SK-N-SH (cell line): ENCODE measurements around the gene KIZ. TPM values are rescaled to one million over a fixed set of nuclear protein-coding genes. Genes with fewer than 3 reads are reported as not detected.

Experiments
- CTCF ChIA-PET: fragments of 300-600, 350-600 bp; formaldehyde crosslinking; extraction: SDS; loops from one replicate; lab custom pipeline; 2021; lab: Yijun Ruan, JAX
- POLR2A ChIA-PET: fragments of 350-600 bp; sonication (Branson Sonifier 250); formaldehyde crosslinking; extraction: SDS; loops from one replicate; lab custom pipeline; 2020; ENCODE audit warnings: antibody characterized with exemption, inconsistent platforms; lab: Yijun Ruan, JAX
- DNase-seq: peaks from one replicate; pipeline ENCODE4 v3.0.0; 2012
- H2AFZ ChIP-seq: fragments of 200-600 bp; sonication (generic); 2 replicates; pipeline ENCODE4 v1.8.1; 2016; ENCODE audit warnings: antibody characterized with exemption, mild to moderate bottlenecking, low read depth
- H3F3A ChIP-seq: fragments of 200-600 bp; sonication (generic); replicated peaks from 2 replicates; pipeline ENCODE3; 2016; ENCODE audit warnings: antibody characterized with exemption, mild to moderate bottlenecking; ENCODE audit not compliant: insufficient read depth
- H3K27ac ChIP-seq, 2 experiments: fragments of 200-500 bp in 1 of 2; fragments of 200-600 bp in 1 of 2; sonication (Bioruptor generic) in 1 of 2; sonication (generic), shearing (Covaris generic) in 1 of 2; 2 replicates each; pipeline versions ENCODE4 v1.5.1 to v1.6.1; 2014 to 2016; ENCODE audit warnings: low read depth in 2 of 2, inconsistent platforms in 1 of 2, low read length in 1 of 2, mild to moderate bottlenecking in 1 of 2, mixed read lengths in 1 of 2
- H3K27me3 ChIP-seq: fragments of 200-600 bp; sonication (generic), shearing (Covaris generic); 2 replicates; pipeline ENCODE4 v1.6.1; 2016; ENCODE audit warnings: mixed run types; ENCODE audit not compliant: insufficient read depth
- H3K36me3 ChIP-seq, 2 experiments: fragments of 200-500 bp in 1 of 2; fragments of 200-600 bp in 1 of 2; sonication (Bioruptor generic) in 1 of 2; sonication (generic) in 1 of 2; replicated peaks in 1 of 2; 2 replicates each; pipeline versions ENCODE3 to v1.5.1; 2014 to 2016; ENCODE audit warnings: low read length in 1 of 2, mild to moderate bottlenecking in 1 of 2; ENCODE audit not compliant: insufficient read depth in 2 of 2, control insufficient read depth in 1 of 2
- H3K4me1 ChIP-seq, 2 experiments: fragments of 200-500 bp in 1 of 2; fragments of 200-600 bp in 1 of 2; sonication (Bioruptor generic) in 1 of 2; sonication (generic), shearing (Covaris generic) in 1 of 2; 2 replicates each; pipeline versions ENCODE4 v1.5.1 to v1.6.1; 2014 to 2016; ENCODE audit warnings: low read depth in 1 of 2, low read length in 1 of 2, mixed run types in 1 of 2; ENCODE audit not compliant: insufficient read depth in 2 of 2, control insufficient read depth in 1 of 2
- H3K4me2 ChIP-seq: fragments of 200-600 bp; sonication (generic), shearing (Covaris generic); 2 replicates; pipeline ENCODE4 v1.6.1; 2017; ENCODE audit warnings: mixed run types
- H3K4me3 ChIP-seq, 2 experiments: fragments of 200-500 bp in 1 of 2; fragments of 200-600 bp in 1 of 2; sonication (Bioruptor generic) in 1 of 2; sonication (generic), shearing (Covaris generic) in 1 of 2; 2 replicates each; pipeline versions ENCODE4 v1.5.1 to v1.8.1; 2014 to 2016; ENCODE audit warnings: low read depth in 2 of 2, inconsistent platforms in 1 of 2, low read length in 1 of 2, mild to moderate bottlenecking in 1 of 2, mixed read lengths in 1 of 2, moderate library complexity in 1 of 2
- H3K79me2 ChIP-seq: fragments of 200-600 bp; sonication (generic); 2 replicates; pipeline ENCODE4 v1.8.1; 2017; ENCODE audit warnings: mild to moderate bottlenecking; ENCODE audit not compliant: insufficient read depth
- H3K9ac ChIP-seq: fragments of 200-600 bp; sonication (generic); 2 replicates; pipeline ENCODE4 v1.6.1; 2017; ENCODE audit warnings: mixed run types
- H3K9me2 ChIP-seq: fragments of 200-600 bp; sonication (generic); 2 replicates; pipeline ENCODE4 v1.6.1; 2017; ENCODE audit warnings: mixed run types
- H3K9me3 ChIP-seq: fragments of 200-600 bp; sonication (generic); 2 replicates; pipeline ENCODE4 v1.6.1; 2017; ENCODE audit warnings: mixed run types, mild to moderate bottlenecking, moderate library complexity
- H4K20me1 ChIP-seq: fragments of 200-600 bp; sonication (generic); 2 replicates; pipeline ENCODE4 v1.6.1; 2017; ENCODE audit warnings: mild to moderate bottlenecking, mixed run types; ENCODE audit not compliant: insufficient read depth
- EP300 ChIP-seq, 2 experiments: IDR thresholded peaks; 2 replicates each; pipeline versions ENCODE4 v1.4.0 to v1.6.1; 2012; ENCODE audit warnings: borderline replicate concordance in 1 of 2, low read depth in 1 of 2, low read length in 1 of 2
- EZH2phosphoT487 ChIP-seq: fragments of 200-600 bp; sonication (generic); IDR thresholded peaks from 2 replicates; pipeline ENCODE4 v1.6.1; 2017; ENCODE audit warnings: low read depth, mixed run types, mild to moderate bottlenecking, antibody characterized with exemption, moderate library complexity, borderline replicate concordance
- FOSL2 ChIP-seq: IDR thresholded peaks from 2 replicates; pipeline ENCODE4 v1.4.0; 2012; ENCODE audit warnings: low read depth, mild to moderate bottlenecking, moderate library complexity, borderline replicate concordance
- GATA2 ChIP-seq: sonication (generic); formaldehyde crosslinking; IDR thresholded peaks from 2 replicates; pipeline ENCODE4 v1.5.0; 2020; ENCODE audit warnings: mild to moderate bottlenecking, missing genetic modification reagents
- IRF3 ChIP-seq: fragments of 150-350 bp; IDR thresholded peaks from 2 replicates; pipeline ENCODE4 v1.6.1; 2016; ENCODE audit warnings: mild to moderate bottlenecking, low read depth, low read length
- MEF2A ChIP-seq: IDR thresholded peaks from 2 replicates; pipeline ENCODE4 v1.4.0; 2012; ENCODE audit warnings: low read depth, borderline replicate concordance
- RCOR1 ChIP-seq: fragments of 150-350 bp; IDR thresholded peaks from 2 replicates; pipeline ENCODE4 v1.6.1; 2017; ENCODE audit warnings: antibody characterized with exemption, low read length
- SMC3 ChIP-seq: IDR thresholded peaks from 2 replicates; pipeline ENCODE4 v1.6.1; 2012; ENCODE audit warnings: low read depth, low read length, improper control_type of control experiment
- TCF12 ChIP-seq: IDR thresholded peaks from 2 replicates; pipeline ENCODE4 v1.4.0; 2012
- TEAD4 ChIP-seq: IDR thresholded peaks from 2 replicates; pipeline ENCODE4 v1.4.0; 2012; ENCODE audit warnings: mild to moderate bottlenecking, borderline replicate concordance; ENCODE audit not compliant: insufficient read depth
- YY1 ChIP-seq: IDR thresholded peaks from 2 replicates; pipeline ENCODE4 v1.4.0; 2012; ENCODE audit warnings: low read depth, mild to moderate bottlenecking
- WGBS: methylation state at CpG from one replicate; pipeline ENCODE4 v1.1.6; 2017; ENCODE audit warnings: low lambda C conversion rate; 5-methylcytosine and 5-hydroxymethylcytosine counted together
- polyA plus RNA-seq, 3 experiments: library from polyadenylated mRNA; depleted of rRNA; stranded (reverse); fragments of >200 nt; gene quantifications; 2 replicates each; pipeline ENCODE4 v1.2.3, GENCODE V29; 2012
- TF ChIP-seq, protein P1 (sequence below): IDR thresholded peaks from 2 replicates; pipeline ENCODE4 v1.4.0; 2012; ENCODE audit warnings: low read depth
- TF ChIP-seq, protein P2 (sequence below): fragments of 150-350 bp; IDR thresholded peaks from 2 replicates; pipeline ENCODE4 v1.6.1; 2017; ENCODE audit warnings: antibody characterized with exemption, low read length, low read depth, borderline replicate concordance
- TF ChIP-seq, protein P3 (sequence below): fragments of 200-600 bp; sonication (generic); IDR thresholded peaks from 2 replicates; pipeline ENCODE4 v1.6.1; 2017; ENCODE audit warnings: antibody characterized with exemption, mild to moderate bottlenecking, moderate library complexity

Gene KIZ
- polyA plus RNA-seq, 1 of the 3 experiments (the other 2 are of a cell fraction) = 3.9 TPM

GRCh38 chr20:21159658-21160380 is 33.9 kb downstream of the KIZ start:
- WGBS = 87% methylated on average over 6 of the region's 6 CpGs
- DNase-seq = no peak
- no peaks in the 10 kb centered on the region for H3K79me2 ChIP-seq
- H3K9me3 ChIP-seq = no peaks in the 10 kb centered on the region
- H3K9ac ChIP-seq = no peak overlapping the region
- H3K27me3 ChIP-seq = no peaks in the 10 kb centered on the region
- ChIA-PET POLR2A (no interaction called here), CTCF (no interaction called here)
- H3K4me1 ChIP-seq = no peaks in the 10 kb centered on the region
- H4K20me1 ChIP-seq = no peaks in the 10 kb centered on the region
- peaks cover 0 to 11% of the 10 kb centered on the region in 2 experiments for H3K36me3 ChIP-seq
- no peak overlapping the region for H3K27ac ChIP-seq
- H3K4me2 ChIP-seq = no peak overlapping the region
- no peaks in the 10 kb centered on the region for H3F3A ChIP-seq
- no peaks in the 10 kb centered on the region for H3K9me2 ChIP-seq
- no peak overlapping the region for H2AFZ ChIP-seq
- TF ChIP-seq IRF3 (no peak), EZH2phosphoT487 (no peak), GATA2 (CRISPR knock-in tag) (no peak), FOSL2 (no peak), SMC3 (no peak), YY1 (no peak), MEF2A (no peak), TCF12 (no peak)
- TF ChIP-seq, protein P1, sequence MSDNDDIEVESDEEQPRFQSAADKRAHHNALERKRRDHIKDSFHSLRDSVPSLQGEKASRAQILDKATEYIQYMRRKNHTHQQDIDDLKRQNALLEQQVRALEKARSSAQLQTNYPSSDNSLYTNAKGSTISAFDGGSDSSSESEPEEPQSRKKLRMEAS = no peak
- TF ChIP-seq, protein P2, sequence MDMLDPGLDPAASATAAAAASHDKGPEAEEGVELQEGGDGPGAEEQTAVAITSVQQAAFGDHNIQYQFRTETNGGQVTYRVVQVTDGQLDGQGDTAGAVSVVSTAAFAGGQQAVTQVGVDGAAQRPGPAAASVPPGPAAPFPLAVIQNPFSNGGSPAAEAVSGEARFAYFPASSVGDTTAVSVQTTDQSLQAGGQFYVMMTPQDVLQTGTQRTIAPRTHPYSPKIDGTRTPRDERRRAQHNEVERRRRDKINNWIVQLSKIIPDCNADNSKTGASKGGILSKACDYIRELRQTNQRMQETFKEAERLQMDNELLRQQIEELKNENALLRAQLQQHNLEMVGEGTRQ = no peak
- no peak overlapping the region for H3K4me3 ChIP-seq

GRCh38 chr20:21161926-21162325 is 36.0 kb downstream of the KIZ start:
- Histone ChIP-seq H3K79me2 (no peaks in the 10 kb centered on the region), H3K9me2 (no peaks in the 10 kb centered on the region), H2AFZ (no peak overlapping the region), H3F3A (no peaks in the 10 kb centered on the region), H3K4me3 (no peak overlapping the region), H3K27ac (no peak overlapping the region), H3K36me3 (peaks cover 0 to 11% of the 10 kb centered on the region in 2 experiments), H4K20me1 (no peaks in the 10 kb centered on the region), H3K9ac (no peak overlapping the region), H3K27me3 (no peaks in the 10 kb centered on the region), H3K9me3 (no peaks in the 10 kb centered on the region), H3K4me1 (no peaks in the 10 kb centered on the region), H3K4me2 (no peak overlapping the region)
- ChIA-PET POLR2A (no interaction called here), CTCF (no interaction called here)
- WGBS = 96% methylated on average over 5 of the region's 5 CpGs
- TF ChIP-seq TEAD4 = no peak
- no peak for TF ChIP-seq EZH2phosphoT487
- no peak for TF ChIP-seq YY1
- TF ChIP-seq, protein P3, sequence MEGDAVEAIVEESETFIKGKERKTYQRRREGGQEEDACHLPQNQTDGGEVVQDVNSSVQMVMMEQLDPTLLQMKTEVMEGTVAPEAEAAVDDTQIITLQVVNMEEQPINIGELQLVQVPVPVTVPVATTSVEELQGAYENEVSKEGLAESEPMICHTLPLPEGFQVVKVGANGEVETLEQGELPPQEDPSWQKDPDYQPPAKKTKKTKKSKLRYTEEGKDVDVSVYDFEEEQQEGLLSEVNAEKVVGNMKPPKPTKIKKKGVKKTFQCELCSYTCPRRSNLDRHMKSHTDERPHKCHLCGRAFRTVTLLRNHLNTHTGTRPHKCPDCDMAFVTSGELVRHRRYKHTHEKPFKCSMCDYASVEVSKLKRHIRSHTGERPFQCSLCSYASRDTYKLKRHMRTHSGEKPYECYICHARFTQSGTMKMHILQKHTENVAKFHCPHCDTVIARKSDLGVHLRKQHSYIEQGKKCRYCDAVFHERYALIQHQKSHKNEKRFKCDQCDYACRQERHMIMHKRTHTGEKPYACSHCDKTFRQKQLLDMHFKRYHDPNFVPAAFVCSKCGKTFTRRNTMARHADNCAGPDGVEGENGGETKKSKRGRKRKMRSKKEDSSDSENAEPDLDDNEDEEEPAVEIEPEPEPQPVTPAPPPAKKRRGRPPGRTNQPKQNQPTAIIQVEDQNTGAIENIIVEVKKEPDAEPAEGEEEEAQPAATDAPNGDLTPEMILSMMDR = no peak
- no peak for TF ChIP-seq EP300 (IDR thresholded peaks at IDR 0.05; ENCODE audit: borderline replicate concordance in 1 of 2, low read depth in 1 of 2, low read length in 1 of 2)
- no peak for TF ChIP-seq RCOR1
- no peak for DNase-seq
